ENCODE data around the gene SDK2.

DNA sequence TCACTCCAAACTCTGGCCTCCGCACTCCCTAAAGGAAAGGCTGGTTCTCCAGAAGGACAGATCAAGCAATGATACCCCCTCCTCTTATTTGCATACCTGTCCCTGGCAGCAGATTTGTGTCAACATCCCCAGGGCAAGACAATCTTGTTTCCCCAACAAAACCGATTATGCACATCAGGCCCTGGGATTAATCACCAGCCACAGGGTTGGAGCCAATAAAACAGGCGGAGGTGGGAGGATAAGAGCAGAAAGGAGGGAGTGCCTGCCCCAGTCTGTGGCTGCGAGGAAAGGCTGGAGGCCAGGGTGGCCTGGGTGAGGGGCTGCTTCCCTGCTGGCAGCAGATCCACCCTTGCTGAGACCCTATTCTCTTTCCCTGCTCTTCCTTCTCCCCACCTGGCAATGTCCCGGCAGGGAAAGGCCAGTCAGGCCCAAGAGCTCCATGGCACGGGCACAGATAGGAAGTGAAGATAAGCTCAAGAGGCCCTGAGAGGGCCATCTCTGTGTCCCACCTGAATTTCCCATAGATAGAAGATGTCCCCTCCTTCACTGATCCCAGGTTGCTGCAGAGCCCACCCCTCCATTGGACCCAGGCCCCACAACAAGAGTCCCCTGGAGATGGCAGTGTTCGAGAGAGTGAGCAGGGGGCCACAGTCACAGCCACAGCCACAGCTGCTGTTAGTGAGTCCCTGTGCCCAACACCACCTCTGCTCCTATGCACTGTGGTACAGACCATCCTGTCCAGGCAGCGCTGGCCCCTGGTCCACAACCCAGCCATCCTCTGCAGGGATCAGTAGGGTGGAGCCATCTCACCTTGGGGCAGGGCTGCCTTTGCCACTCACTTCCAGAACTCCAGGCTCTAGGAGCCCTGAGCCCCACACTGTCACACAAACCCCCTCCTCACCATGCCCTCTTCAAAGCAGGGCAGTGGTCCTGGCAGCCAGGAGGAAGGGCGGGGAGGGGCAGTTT, 137.5 kb downstream of the SDK2 start:
- TF ChIP-seq, protein P1, sequence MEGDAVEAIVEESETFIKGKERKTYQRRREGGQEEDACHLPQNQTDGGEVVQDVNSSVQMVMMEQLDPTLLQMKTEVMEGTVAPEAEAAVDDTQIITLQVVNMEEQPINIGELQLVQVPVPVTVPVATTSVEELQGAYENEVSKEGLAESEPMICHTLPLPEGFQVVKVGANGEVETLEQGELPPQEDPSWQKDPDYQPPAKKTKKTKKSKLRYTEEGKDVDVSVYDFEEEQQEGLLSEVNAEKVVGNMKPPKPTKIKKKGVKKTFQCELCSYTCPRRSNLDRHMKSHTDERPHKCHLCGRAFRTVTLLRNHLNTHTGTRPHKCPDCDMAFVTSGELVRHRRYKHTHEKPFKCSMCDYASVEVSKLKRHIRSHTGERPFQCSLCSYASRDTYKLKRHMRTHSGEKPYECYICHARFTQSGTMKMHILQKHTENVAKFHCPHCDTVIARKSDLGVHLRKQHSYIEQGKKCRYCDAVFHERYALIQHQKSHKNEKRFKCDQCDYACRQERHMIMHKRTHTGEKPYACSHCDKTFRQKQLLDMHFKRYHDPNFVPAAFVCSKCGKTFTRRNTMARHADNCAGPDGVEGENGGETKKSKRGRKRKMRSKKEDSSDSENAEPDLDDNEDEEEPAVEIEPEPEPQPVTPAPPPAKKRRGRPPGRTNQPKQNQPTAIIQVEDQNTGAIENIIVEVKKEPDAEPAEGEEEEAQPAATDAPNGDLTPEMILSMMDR (IDR thresholded peaks at IDR 0.05), result no peak
- no peak for TF ChIP-seq POLR2A (IDR thresholded peaks at IDR 0.05)

Measured in thyroid gland (tissue), 4 donors.